NCI-H2081 (cell line): ENCODE results near the gene ENO2.

Source experiments
- DNase-seq, 2 experiments: peaks; one replicate each; lab custom pipeline; 2025; lab: John Stamatoyannopoulos, UW

ENO2 gene

DNA sequence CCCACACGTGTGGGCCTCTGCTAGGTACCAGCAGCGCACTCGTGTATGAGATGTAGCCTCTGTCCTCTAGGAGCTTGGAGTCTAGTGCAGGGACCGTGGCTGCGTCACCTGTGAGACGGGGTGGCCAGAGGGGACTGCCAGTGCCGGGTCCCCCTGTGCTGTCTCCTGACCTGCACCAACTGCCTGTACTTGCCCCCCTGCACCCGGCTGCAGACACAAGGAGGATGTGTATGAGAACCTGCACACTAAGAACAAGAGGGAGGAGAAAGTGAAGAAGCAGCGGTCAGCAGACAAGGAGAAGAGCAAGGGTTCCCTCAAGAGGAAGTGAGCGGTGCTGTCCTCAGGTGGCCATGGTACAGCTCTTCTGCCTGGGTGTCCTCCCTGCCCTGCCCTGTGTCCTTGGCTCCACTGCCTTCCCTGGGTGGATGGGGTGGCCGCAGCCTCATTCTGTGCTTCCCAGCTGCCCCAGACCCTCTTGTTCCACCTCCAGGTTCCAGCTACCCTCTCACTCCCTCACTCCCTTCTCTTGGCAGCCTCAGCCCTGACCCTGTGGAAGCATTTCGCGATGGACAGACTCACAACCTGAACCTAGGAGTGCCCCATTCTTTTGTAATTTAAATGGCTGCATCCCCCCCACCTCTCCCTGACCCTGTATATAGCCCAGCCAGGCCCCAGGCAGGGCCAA is 46.4 kb downstream of the ENO2 start:
- DNase-seq: no peak

DNA sequence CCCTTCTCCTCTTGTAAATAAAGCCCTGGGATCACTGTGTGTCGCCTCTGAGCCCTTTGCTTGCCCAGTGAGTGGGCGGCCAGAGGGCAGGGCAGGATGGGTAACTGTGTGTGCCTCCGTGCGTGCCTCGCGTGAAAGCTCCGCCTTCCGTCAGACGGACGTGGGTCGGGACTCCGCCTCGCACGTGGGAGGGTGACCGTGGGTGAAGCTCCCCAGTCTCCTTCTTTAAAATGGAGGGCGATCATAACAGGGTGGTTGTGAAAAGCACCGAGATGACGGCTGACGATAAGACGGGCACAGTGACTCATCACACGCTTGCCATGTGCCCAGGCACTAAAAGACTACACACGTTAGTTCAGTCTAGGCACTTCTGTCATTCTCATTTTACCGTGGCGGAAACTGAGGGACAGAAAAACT is 46.9 kb downstream of the ENO2 start:
- peak; percentile 34 to 60 for DNase-seq

DNA sequence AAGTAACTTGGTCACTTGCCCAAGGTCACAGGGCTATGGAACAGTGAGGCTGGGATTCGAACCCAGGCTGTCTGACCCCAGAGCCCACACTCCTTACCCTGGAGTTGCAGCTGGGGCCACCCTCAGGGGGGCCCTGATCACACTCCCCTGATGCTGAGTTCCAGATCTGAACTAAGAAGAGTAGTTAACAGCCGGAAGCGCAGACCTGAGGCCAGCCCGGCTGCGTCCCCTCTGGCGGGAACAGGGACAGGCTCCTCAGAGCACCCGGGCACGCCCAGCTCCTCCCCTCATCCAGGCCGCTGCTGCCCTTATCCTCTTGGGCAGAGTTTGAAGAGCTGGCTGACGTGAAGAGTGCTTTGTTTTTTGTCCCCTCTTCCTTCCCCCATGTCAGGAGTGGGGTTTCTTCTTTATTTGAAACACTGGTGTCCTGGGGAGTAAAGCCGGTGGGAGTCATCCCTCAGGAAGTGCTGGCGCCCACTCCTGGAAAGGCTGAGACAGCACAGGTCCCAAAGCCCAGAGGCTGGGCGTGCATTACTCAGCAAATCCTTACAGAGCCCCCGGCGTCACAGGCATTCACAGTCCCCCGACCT is 47.4 kb downstream of the ENO2 start:
- peak; percentile 93 to 96 for DNase-seq

DNA sequence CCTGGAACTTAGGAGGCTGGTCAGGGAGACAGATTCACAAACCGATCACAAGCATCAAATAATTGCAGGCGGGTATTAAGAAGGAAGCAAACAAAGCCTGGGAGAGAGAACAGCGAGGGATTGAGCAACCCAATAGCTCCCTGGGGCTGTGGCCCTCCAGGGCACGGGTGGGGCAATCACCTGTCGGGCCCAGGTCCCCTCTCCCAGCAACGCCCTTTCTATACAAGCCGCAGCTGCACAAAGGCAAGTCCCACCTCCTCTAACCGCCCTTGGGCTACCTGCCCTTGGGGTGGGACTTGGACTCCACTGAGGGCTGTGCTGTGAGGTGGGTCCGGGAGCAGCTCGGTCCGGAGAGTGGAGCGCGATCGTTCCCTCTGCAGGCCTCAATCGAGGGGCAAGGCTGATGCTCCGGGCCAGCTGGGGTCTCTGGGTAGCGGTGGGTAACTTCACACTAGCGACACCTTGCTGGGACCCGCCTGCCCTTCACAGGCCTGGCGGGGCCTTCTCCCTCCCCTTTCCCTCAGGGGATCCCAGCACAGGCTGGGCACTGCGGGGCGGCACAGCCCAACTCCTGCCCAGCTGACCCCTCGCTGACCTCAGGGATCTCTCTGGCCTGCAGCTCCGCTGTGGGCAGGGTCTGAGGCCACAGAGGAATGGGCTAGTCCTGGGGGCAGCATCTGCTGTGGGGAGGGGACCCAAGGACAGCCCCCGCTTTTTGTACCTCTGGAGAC is 48.1 kb downstream of the ENO2 start:
- peak; percentile 93 to 96 for DNase-seq

DNA sequence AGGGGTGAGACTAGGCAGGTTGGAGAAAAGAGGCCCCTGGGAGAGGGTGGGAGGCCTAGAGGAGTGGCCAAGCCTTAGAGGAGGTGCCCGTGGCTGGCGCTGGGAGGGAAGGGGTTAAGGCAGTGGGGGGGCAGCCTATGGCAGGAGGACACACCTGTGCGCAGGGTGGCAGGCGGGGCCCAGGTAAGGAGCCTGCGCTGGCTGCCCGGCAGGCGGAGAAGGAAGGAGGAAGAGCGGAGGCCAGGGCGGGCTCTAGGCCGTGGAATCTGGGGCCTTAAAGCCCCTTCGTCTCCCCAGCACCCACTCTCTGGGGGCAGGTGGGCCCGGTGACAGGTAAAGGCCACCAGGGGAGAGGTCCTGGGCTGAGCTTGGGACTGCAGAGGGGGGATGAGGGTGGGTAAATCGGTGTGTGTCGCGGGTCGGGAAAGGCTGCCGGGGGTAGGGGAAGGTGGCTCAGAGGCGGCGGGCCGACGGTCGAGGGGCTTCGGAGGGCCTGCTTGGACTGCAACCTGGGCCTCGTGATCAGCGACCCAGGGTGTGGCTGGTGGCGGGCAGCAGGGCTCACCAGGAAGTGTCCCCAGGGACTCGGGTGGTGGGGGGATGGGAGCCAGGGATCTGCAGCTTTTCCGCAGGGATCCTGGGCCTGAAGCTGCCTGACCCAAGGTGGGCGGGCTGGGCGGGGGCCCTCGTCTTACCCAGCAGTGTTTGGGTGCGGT is 48.8 kb downstream of the ENO2 start:
- DNase-seq: peak; percentile 94 to 95

DNA sequence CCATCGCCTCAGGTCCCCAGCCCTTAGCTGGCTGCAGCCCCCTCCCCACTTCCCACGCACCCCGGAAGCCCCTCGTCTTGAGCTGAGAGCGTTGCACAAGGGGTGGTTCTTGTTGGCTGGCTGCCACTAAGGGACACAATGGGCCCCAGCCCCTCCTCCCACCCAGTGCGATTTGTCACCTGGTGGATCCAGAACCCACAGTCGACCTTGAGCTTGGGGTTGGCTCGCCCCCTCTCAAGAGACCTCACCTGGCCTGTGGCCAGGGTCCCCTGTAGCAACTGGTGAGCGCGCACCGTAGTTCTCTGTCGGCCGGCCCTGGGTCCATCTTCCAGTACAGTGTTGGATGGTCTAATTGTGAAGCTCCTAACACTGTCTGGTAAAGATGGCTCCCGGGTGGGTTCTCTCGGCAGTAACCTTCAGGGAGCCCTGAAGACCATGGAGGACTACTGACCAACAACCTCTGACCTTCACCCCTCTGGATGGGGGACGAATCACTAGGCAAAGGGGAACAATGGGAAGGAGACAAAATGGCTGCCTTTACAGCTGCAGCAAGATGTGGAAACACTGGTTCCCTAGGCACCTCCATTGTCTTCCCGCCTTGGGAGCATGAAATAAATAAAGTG is 49.5 kb downstream of the ENO2 start:
- peak; percentile 77 to 79 for DNase-seq

DNA sequence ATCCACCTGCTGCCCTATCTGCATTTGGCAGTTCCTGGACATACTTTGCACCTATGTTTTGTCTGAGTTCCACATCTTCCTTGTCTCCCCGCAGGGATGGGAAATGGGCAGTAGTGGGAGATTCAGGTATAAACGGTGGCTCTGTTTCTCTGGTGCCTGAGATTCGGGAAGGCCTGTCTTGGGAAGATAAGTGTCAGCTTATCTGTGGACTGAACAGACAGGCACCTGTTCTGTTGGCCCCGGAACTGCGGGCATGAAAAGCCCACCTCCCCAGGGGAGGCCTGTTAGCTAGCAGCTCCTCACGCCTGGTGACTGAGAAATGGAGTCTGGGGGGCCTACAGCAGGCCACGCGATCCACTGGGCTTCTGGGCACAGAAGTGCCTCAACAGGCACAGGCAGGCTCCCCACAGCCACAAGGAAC is 50.2 kb downstream of the ENO2 start:
- no peak for DNase-seq

DNA sequence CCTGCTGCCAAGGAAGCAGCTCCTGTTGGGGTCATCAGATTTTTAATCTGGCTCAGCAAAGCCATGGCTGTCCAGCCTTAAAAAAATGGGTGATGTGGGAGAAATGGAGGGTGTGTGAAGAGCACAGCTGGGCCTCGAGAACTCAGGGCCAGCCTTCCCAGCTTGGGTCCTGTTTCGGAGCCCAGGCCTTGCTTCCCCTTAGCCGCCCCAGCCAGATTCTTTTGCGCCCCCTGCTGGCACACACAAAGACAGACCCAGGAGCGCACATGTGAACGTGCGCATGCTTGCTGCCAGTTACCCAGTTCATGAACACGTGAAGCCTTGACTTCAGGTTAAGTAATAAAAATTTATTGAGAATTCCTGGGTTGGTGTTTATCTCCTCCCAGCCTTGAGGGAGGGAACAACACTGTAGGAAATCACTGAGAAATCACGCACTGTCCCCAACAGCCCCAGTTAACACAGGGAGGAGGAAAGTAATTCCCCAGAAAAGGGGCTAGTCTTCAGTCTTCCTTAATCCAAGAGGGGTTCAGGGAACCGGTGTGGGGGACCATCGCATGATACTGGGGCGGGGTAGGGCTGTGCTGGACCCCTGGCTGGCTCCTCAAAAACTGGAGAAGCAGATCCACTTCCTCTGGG is 50.8 kb downstream of the ENO2 start:
- DNase-seq: peak; percentile 91 to 93

DNA sequence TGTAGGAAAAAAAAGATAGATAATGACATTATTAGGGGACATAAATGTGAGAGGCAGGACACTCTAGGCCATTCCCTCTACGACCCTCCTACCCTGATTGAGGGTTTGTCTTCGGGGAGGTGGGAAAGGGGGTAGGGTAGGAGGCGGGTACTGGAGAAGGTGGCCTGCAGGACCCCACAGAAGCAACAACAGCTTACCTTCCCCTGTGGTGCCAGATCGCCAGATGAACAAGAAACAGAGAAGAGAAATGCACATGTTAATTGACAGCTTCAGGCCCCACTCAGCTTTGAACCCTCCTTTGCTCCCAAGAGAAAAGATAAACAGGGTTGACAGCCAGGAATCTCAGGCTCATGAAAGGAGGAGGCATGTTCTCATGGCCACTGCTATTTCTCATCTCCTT is 51.3 kb downstream of the ENO2 start:
- DNase-seq: no peak

DNA sequence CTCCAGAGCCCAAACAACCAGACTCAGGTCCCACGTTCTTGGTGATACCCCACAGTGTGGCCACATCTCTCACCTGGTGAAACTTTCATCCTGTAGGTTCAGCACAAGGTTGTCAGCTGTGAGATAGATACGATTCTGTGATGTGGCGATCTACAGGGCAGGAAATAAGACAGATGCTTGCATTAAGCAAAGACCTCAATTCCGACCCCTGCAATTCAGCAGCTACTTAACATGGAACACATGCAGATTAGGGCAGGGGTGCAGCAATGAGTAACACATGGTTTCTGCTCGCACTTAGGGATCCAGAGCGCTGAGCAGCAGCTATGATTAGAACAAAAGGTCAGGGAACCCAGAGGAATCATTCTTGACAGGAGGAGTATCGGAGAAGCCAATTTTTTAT is 52.0 kb downstream of the ENO2 start:
- DNase-seq: no peak

DNA sequence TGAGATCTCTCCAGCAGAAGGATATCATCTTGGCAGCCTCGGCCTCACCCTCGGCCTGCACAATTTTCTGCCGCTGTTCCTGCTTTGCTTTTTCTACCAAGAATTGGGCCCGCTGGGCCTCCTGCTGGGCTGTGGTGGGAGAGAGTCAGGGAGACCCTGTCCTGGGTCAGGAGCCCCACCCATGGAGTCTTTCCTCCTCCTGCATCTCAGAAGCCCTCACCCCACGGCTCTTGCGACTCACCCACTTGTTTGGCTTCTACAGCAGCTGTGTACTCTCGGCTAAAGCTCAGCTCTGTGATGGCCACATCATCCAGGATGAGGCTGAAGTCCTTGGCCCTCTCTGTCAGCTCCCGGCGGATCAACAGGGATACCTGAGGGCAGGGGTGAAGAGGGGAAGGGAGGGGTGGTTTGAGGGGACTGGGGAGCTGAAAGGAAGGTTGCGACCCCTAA is 53.3 kb downstream of the ENO2 start:
- no peak for DNase-seq

DNA sequence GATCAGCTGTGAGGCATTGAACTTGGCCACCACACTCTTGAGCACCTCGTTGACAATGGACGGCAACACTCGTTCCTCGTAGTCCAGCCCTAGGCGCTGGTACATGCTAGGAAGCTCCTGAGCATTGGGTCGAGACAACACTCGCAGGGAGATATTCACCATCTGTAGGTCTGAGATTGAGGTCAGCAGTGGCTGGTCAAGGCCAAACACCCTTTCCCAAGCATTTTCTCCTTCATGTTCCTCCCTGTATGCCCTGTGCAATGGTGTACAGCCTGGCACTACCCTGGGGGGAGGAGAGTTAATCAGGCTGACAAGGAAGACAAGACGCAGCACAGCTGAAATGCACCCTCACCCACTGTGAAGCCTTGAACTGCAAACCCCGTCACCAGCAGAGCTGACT is 54.0 kb downstream of the ENO2 start:
- no peak for DNase-seq

DNA sequence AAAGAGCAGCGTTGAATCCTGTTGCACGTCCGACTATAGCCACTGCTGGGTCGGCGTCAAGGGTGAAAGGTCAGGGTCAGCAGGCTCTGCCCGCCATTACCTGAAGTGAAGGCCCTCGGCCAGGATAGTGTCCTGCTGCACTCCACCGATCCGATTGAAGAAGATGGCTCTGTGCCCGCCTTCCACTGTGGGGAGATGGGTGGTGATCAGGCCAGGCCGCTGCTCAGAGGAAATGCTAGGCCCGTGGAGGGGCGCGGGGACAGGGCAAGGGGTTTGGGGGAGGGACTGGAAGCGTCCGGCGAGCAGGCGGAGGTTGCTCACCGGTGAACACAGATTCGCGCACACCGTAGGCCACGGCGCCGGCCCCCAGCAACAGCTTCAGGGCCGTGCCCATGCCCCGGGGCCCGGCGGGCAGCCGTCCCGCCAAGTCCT is 55.7 kb downstream of the ENO2 start:
- DNase-seq: no peak
